HCT116 (cell line): ENCODE measurements around the gene WNT3A. TPM values are rescaled to one million over a fixed set of nuclear protein-coding genes. Genes with fewer than 3 reads are reported as not detected.

Source experiments
- ATAC-seq: fragments of 200-7000 bp; cut with Tn5 transposase; 2 replicates; pipeline ENCODE4 v1.9.1; 2020; ENCODE audit warnings: mild to moderate bottlenecking, moderate library complexity
- BruUV-seq: library from RNA; stranded (reverse); fragments of 400-500 nt; replicated peaks from 2 replicates; lab custom pipeline; 2021; lab: Mats Ljungman, UMichigan
- CTCF ChIA-PET: fragments of 300-600 bp; sonication (Branson Sonifier 250); formaldehyde crosslinking; loops from one replicate; lab custom pipeline; 2021; ENCODE audit warnings: antibody characterized with exemption; lab: Charles Lee
- POLR2A ChIA-PET: fragments of 300-600, 350-600 bp; sonication (Branson Sonifier 250); formaldehyde crosslinking; loops from one replicate; lab custom pipeline; 2021; ENCODE audit warnings: antibody characterized with exemption; lab: Charles Lee
- RAD21 ChIA-PET, 2 experiments: fragments of 300-600 bp; sonication (Branson Sonifier 250); formaldehyde crosslinking; loops; one replicate each; lab custom pipeline; 2023; ENCODE audit warnings: low total read pairs in 2 of 2; ENCODE audit not compliant: uncharacterized antibody in 2 of 2, unreplicated experiment in 2 of 2, low non-redundant PET in 1 of 2; lab: Charles Lee
- DNase-seq: peaks from one replicate; pipeline ENCODE4 v3.0.0-alpha.2; 2010; ENCODE audit warnings: low read depth, low spot score
- H2AFZ ChIP-seq: fragments of 200-600 bp; shearing (Covaris generic), sonication (generic); 2 replicates; pipeline ENCODE4 v1.6.1; 2017; ENCODE audit warnings: low read depth, mixed run types, mixed read lengths, antibody characterized with exemption, low read length; ENCODE audit not compliant: poor library complexity, severe bottlenecking
- H3K27ac ChIP-seq: 2 replicates; pipeline ENCODE4 v1.5.1; 2012; ENCODE audit warnings: low read depth, low read length
- H3K27me3 ChIP-seq: fragments of 200-600 bp; sonication (generic); 2 replicates; pipeline ENCODE4 v1.6.1; 2016; ENCODE audit warnings: mixed run types, low read length, mixed read lengths; ENCODE audit not compliant: insufficient read depth
- H3K36me3 ChIP-seq, 2 experiments: fragments of 200-500 bp in 1 of 2; fragments of 200-600 bp in 1 of 2; sonication (Bioruptor generic) in 1 of 2; sonication (generic) in 1 of 2; 2 replicates each; pipeline versions ENCODE4 v1.5.1 to v1.6.1; 2014 to 2016; ENCODE audit warnings: low read length in 2 of 2, inconsistent platforms in 1 of 2, mixed read lengths in 1 of 2, mixed run types in 1 of 2; ENCODE audit not compliant: insufficient read depth in 2 of 2, control insufficient read depth in 1 of 2
- H3K4me1 ChIP-seq, 2 experiments: fragments of 200-600 bp in 1 of 2; sonication (generic) in 1 of 2; 2 replicates each; pipeline versions ENCODE4 v1.5.1 to v1.6.1; 2012 to 2017; ENCODE audit warnings: low read length in 2 of 2, inconsistent platforms in 1 of 2, mild to moderate bottlenecking in 1 of 2, mixed read lengths in 1 of 2, mixed run types in 1 of 2, moderate library complexity in 1 of 2; ENCODE audit not compliant: insufficient read depth in 2 of 2, control insufficient read depth in 1 of 2
- H3K4me2 ChIP-seq: fragments of 200-600 bp; sonication (generic); 2 replicates; pipeline ENCODE4 v1.6.1; 2017; ENCODE audit warnings: mixed run types, low read length, mixed read lengths
- H3K4me3 ChIP-seq, 2 experiments: fragments of 200-600 bp in 1 of 2; sonication (generic) in 1 of 2; replicated peaks in 1 of 2; 2 replicates each; pipeline ENCODE4 v1.5.1; 2011 to 2016; ENCODE audit warnings: low read length in 2 of 2, control low read depth in 1 of 2, low read depth in 1 of 2, mild to moderate bottlenecking in 1 of 2, mixed read lengths in 1 of 2, mixed run types in 1 of 2
- H3K79me2 ChIP-seq: fragments of 200-600 bp; sonication (generic); 2 replicates; pipeline ENCODE4 v1.6.1; 2017; ENCODE audit warnings: mild to moderate bottlenecking, mixed run types, low read length, moderate library complexity, mixed read lengths; ENCODE audit not compliant: insufficient read depth
- H3K9ac ChIP-seq: fragments of 200-600 bp; sonication (generic); 2 replicates; pipeline ENCODE4 v1.6.1; 2016; ENCODE audit warnings: low read length, mixed read lengths
- H3K9me2 ChIP-seq: fragments of 200-600 bp; sonication (generic), shearing (Covaris generic); 2 replicates; pipeline ENCODE4 v1.6.1; 2017; ENCODE audit warnings: mixed run types, mild to moderate bottlenecking, moderate library complexity; ENCODE audit not compliant: insufficient read depth
- H3K9me3 ChIP-seq, 2 experiments: fragments of 200-500 bp in 1 of 2; fragments of 200-600 bp in 1 of 2; sonication (Bioruptor generic) in 1 of 2; sonication (generic) in 1 of 2; 2 replicates each; pipeline ENCODE4 v1.6.1; 2014 to 2017; ENCODE audit warnings: low read length in 2 of 2, mixed read lengths in 2 of 2, inconsistent platforms in 1 of 2, low read depth in 1 of 2, mild to moderate bottlenecking in 1 of 2, mixed run types in 1 of 2, moderate library complexity in 1 of 2; ENCODE audit not compliant: control insufficient read depth in 1 of 2, insufficient read depth in 1 of 2
- H4K20me1 ChIP-seq: fragments of 200-600 bp; sonication (generic), shearing (Covaris generic); 2 replicates; pipeline ENCODE4 v1.6.1; 2017; ENCODE audit warnings: mixed run types, mild to moderate bottlenecking, moderate library complexity; ENCODE audit not compliant: insufficient read depth
- POLR2A ChIP-seq: IDR thresholded peaks from 2 replicates; pipeline ENCODE4 v1.7.0; 2011; ENCODE audit warnings: borderline replicate concordance; ENCODE audit not compliant: insufficient read depth, insufficient read length; ENCODE audit errors: extremely low read depth
- intact Hi-C: fragments of 100-400 bp; cut with micrococcal nuclease; formaldehyde crosslinking; loops from 2 replicates; pipeline ENCODE4 v1.10.0; 2022
- total RNA-seq: library from RNA; stranded (reverse); gene quantifications from one replicate; pipeline ENCODE4 v1.2.1, GENCODE V29; 2021; ENCODE audit not compliant: unreplicated experiment
- TF ChIP-seq, protein P1 (sequence below): IDR thresholded peaks from 2 replicates; pipeline ENCODE4 v1.6.1; 2012; ENCODE audit warnings: low read depth
- TF ChIP-seq, protein P2 (sequence below): IDR thresholded peaks from 2 replicates; pipeline ENCODE4 v1.6.1; 2011; ENCODE audit warnings: mild to moderate bottlenecking, low read length, moderate library complexity; ENCODE audit not compliant: insufficient replicate concordance; ENCODE audit errors: extremely low read depth

WNT3A gene
- total RNA-seq, 1 experiment from 2014 or later: 3.7 TPM

DNA sequence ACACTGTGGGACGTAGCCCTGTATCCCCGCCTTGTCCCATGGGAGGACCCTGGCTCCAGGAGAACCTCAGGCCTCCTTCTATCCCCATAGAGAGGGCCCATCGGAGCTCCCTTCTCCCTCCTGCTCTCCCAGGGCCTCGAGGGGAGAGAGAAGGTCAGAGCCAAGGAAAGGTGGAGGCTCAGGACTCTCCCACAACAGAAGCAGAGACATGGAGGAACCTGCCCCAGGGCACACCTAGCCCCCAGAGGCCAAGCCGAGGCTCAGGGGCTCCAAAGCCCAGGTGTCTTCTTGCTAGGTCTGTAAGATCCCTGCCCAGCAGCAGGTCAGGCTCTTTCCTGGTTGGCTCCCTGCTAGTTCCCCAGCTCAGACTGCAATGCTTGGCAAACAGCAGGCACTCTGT is 41.3 kb downstream of the WNT3A start:
- CTCF ChIA-PET: no interaction called here

More for the DNA sequence above, 41.3 kb downstream of the WNT3A start:
- H3K79me2 ChIP-seq: no peaks in the 10 kb centered on the region
- intact Hi-C loops: no loop called here
- H3K4me3 ChIP-seq: no peak overlapping the region
- H3K4me2 ChIP-seq: no peak overlapping the region
- no peaks in the 10 kb centered on the region for H3K4me1 ChIP-seq
- no peaks in the 10 kb centered on the region for H3K9me2 ChIP-seq
- POLR2A ChIA-PET: no interaction called here
- H3K36me3 ChIP-seq: no peaks in the 10 kb centered on the region
- H3K27me3 ChIP-seq: 0 out of 2 replicates have a peak, but pooled peaks cover 5% of the 10 kb centered on the region
- no peak overlapping the region for H3K27ac ChIP-seq
- no peak overlapping the region for H3K9ac ChIP-seq
- no peaks in the 10 kb centered on the region for H4K20me1 ChIP-seq
- no TSS peak for BruUV-seq
- ATAC-seq: no peak
- RAD21 ChIA-PET: no interaction called here
- no peak for DNase-seq
- no peak overlapping the region for H2AFZ ChIP-seq
- no peak for TF ChIP-seq POLR2A
- TF ChIP-seq, protein P1, sequence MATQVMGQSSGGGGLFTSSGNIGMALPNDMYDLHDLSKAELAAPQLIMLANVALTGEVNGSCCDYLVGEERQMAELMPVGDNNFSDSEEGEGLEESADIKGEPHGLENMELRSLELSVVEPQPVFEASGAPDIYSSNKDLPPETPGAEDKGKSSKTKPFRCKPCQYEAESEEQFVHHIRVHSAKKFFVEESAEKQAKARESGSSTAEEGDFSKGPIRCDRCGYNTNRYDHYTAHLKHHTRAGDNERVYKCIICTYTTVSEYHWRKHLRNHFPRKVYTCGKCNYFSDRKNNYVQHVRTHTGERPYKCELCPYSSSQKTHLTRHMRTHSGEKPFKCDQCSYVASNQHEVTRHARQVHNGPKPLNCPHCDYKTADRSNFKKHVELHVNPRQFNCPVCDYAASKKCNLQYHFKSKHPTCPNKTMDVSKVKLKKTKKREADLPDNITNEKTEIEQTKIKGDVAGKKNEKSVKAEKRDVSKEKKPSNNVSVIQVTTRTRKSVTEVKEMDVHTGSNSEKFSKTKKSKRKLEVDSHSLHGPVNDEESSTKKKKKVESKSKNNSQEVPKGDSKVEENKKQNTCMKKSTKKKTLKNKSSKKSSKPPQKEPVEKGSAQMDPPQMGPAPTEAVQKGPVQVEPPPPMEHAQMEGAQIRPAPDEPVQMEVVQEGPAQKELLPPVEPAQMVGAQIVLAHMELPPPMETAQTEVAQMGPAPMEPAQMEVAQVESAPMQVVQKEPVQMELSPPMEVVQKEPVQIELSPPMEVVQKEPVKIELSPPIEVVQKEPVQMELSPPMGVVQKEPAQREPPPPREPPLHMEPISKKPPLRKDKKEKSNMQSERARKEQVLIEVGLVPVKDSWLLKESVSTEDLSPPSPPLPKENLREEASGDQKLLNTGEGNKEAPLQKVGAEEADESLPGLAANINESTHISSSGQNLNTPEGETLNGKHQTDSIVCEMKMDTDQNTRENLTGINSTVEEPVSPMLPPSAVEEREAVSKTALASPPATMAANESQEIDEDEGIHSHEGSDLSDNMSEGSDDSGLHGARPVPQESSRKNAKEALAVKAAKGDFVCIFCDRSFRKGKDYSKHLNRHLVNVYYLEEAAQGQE: no peak
- TF ChIP-seq, protein P2, sequence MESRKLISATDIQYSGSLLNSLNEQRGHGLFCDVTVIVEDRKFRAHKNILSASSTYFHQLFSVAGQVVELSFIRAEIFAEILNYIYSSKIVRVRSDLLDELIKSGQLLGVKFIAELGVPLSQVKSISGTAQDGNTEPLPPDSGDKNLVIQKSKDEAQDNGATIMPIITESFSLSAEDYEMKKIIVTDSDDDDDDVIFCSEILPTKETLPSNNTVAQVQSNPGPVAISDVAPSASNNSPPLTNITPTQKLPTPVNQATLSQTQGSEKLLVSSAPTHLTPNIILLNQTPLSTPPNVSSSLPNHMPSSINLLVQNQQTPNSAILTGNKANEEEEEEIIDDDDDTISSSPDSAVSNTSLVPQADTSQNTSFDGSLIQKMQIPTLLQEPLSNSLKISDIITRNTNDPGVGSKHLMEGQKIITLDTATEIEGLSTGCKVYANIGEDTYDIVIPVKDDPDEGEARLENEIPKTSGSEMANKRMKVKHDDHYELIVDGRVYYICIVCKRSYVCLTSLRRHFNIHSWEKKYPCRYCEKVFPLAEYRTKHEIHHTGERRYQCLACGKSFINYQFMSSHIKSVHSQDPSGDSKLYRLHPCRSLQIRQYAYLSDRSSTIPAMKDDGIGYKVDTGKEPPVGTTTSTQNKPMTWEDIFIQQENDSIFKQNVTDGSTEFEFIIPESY: no peak
- no peaks in the 10 kb centered on the region for H3K9me3 ChIP-seq
